NT2/D1 (cell line): Measurements from ENCODE around the gene BCL2L11.

Experiments
- DNase-seq: peaks from one replicate; pipeline ENCODE4 v3.0.0-alpha.2; 2011; ENCODE audit warnings: low read depth, low spot score
- H3K27me3 ChIP-seq: 2 replicates; pipeline ENCODE4 v1.6.0; 2011; ENCODE audit warnings: mild to moderate bottlenecking; ENCODE audit not compliant: insufficient read length, insufficient read depth
- H3K36me3 ChIP-seq: 2 replicates; pipeline ENCODE4 v1.6.1; 2011; ENCODE audit warnings: mild to moderate bottlenecking, low read length, mixed read lengths; ENCODE audit not compliant: insufficient read depth, insufficient read length
- H3K4me1 ChIP-seq: 2 replicates; pipeline ENCODE4 v1.5.1; 2011; ENCODE audit not compliant: insufficient read depth, insufficient read length
- H3K4me3 ChIP-seq: 2 replicates; pipeline ENCODE4 v1.5.1; 2011; ENCODE audit warnings: low read depth; ENCODE audit not compliant: insufficient read length
- H3K9ac ChIP-seq: 2 replicates; pipeline ENCODE4 v1.6.0; 2011; ENCODE audit warnings: low read depth; ENCODE audit not compliant: insufficient read length
- H3K9me3 ChIP-seq: 2 replicates; pipeline ENCODE4 v1.5.1; 2011; ENCODE audit warnings: mild to moderate bottlenecking, low read length; ENCODE audit not compliant: insufficient read depth
- SUZ12 ChIP-seq: IDR thresholded peaks from 2 replicates; pipeline ENCODE4 v1.6.1; 2011; ENCODE audit not compliant: insufficient read length, insufficient read depth; ENCODE audit errors: extremely low read depth
- YY1 ChIP-seq: IDR thresholded peaks from 2 replicates; pipeline ENCODE4 v1.6.1; 2011; ENCODE audit not compliant: insufficient read length, insufficient read depth
- ZNF274 ChIP-seq: IDR thresholded peaks from 2 replicates; pipeline ENCODE4 v1.6.1; 2011; ENCODE audit warnings: mild to moderate bottlenecking, low read depth, low read length

Gene BCL2L11

GRCh38 chr2:111108745-111109271 is 11.9 kb upstream of the BCL2L11 start:
- no peaks in the 10 kb centered on the region for H3K9me3 ChIP-seq
- H3K36me3 ChIP-seq, result no peaks in the 10 kb centered on the region
- no peaks in the 10 kb centered on the region for H3K4me1 ChIP-seq
- no peak overlapping the region for H3K4me3 ChIP-seq
- TF ChIP-seq SUZ12, result no peak
- no peak for TF ChIP-seq YY1
- no peak for TF ChIP-seq ZNF274
- peaks cover 9% of the 10 kb centered on the region for H3K27me3 ChIP-seq
- no peak for DNase-seq
- no peak overlapping the region for H3K9ac ChIP-seq

GRCh38 chr2:111111101-111111755 is 9.5 kb upstream of the BCL2L11 start:
- H3K4me1 ChIP-seq, result no peaks in the 10 kb centered on the region
- H3K27me3 ChIP-seq, result peaks cover 26% of the 10 kb centered on the region
- no peak overlapping the region for H3K9ac ChIP-seq
- H3K4me3 ChIP-seq, result no peak overlapping the region
- no peaks in the 10 kb centered on the region for H3K9me3 ChIP-seq
- TF ChIP-seq YY1, result no peak
- TF ChIP-seq SUZ12, result no peak
- no peak for TF ChIP-seq ZNF274
- H3K36me3 ChIP-seq, result no peaks in the 10 kb centered on the region
- no peak for DNase-seq

GRCh38 chr2:111113838-111114237 is 6.9 kb upstream of the BCL2L11 start:
- no peaks in the 10 kb centered on the region for H3K36me3 ChIP-seq
- peaks cover 52% of the 10 kb centered on the region for H3K27me3 ChIP-seq
- H3K4me3 ChIP-seq, result no peak overlapping the region
- H3K9ac ChIP-seq, result no peak overlapping the region
- no peaks in the 10 kb centered on the region for H3K9me3 ChIP-seq
- DNase-seq, result no peak
- H3K4me1 ChIP-seq, result no peaks in the 10 kb centered on the region
- TF ChIP-seq SUZ12 (no peak), YY1 (no peak)

DNA sequence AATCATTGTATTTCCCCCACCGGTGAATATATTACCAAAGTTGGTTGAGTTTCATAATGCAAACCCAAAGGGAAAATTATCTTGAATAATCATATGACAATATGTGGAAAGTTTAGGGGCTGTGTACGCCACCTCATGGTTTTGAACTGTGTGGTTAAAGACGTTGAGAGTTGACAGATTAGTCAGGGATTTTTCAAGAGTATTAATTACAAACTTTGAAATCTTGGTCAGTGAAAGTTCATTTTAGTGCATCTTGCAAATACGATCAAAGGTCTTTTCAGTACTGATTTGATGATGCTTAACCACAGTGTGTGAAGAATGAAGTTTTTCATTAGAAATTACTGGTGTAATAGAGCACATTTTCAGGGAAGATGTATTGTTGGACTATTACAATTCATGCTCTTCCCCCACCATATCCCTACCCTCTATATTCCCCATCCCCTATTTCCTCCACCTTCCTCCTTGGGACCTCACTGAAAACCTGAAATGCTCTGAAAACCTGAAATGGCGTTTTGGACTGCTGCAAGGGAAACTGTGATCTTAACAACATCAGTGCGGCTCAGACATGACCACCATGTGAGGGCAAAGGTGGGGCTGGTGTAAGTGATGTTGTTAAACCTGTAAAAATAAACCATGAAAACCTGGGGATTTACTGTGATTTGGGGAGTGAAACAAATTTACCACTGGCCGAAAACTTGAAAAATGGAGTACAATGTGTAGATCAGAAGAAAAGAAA is 4.5 kb upstream of the BCL2L11 start:
- no peak for TF ChIP-seq ZNF274
- no peak for TF ChIP-seq YY1
- TF ChIP-seq SUZ12, result no peak
- Histone ChIP-seq H3K36me3 (no peaks in the 10 kb centered on the region), H3K4me3 (no peak overlapping the region), H3K27me3 (peaks cover 71% of the 10 kb centered on the region), H3K9ac (no peak overlapping the region), H3K9me3 (no peaks in the 10 kb centered on the region), H3K4me1 (no peaks in the 10 kb centered on the region)
- no peak for DNase-seq

DNA sequence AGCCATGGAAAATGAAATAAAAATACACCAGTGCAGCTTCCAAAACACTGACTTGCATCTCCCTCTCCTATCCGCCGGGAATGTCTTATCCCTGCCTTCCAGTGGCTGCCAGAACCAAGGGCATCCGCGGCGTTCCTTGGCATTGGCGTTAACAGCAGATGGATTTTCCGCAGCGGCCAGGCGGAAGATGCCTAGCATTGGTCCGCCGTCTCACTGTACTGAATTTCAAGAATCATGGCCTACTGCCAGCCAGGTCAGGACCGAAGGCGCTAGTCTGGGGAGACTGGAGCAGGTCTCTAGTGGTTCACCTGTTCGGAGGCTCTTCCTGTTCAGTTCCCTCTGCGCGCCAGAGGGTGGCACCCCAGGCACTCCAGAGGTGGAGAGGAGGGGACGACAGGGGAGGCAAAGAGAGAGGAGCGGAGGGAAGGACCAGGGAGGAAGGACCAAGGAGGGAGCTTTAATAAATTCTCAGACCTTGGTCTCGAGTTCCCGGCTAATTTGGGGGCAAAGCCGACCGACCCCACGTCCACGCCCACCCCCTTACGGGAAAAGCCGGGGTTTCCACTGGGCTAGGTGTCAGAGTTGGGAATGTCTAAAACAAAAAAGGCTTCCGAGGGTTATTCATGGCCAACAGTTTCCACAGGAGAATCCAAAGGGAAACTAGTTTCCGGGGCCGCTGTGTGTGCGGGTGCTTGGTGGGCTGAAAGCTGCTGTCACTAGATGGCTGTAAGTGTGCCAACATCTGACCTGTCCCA is 3.7 kb upstream of the BCL2L11 start:
- Histone ChIP-seq H3K4me3 (peak overlapping the region; percentile 67), H3K27me3 (peaks cover 80% of the 10 kb centered on the region)
- DNase-seq, result peak; percentile 83

GRCh38 chr2:111117598-111118480 is 2.9 kb upstream of the BCL2L11 start:
- Histone ChIP-seq H3K9me3 (no peaks in the 10 kb centered on the region), H3K9ac (peak overlapping the region; percentile 95), H3K27me3 (peaks cover 80% of the 10 kb centered on the region), H3K4me3 (peak overlapping the region; percentile 67), H3K4me1 (no peaks in the 10 kb centered on the region), H3K36me3 (no peaks in the 10 kb centered on the region)
- no peak for DNase-seq
- TF ChIP-seq SUZ12, result no peak
- no peak for TF ChIP-seq YY1
- no peak for TF ChIP-seq ZNF274

More for the DNA sequence above, 3.7 kb upstream of the BCL2L11 start:
- peak overlapping the region; percentile 66 for H3K9ac ChIP-seq
- H3K9me3 ChIP-seq, result no peaks in the 10 kb centered on the region
- no peaks in the 10 kb centered on the region for H3K36me3 ChIP-seq
- TF ChIP-seq ZNF274 (no peak), YY1 (no peak), SUZ12 (no peak)
- no peaks in the 10 kb centered on the region for H3K4me1 ChIP-seq
